ENCODE data around the gene ABCB8. TPM values are rescaled to one million over a fixed set of nuclear protein-coding genes. Genes with fewer than 3 reads are reported as not detected.

Gene ABCB8
- total and polyA plus RNA-seq, 9 of the 15 experiments (the other 6 are each of a cell fraction or from before 2014, with no cell fraction given) = 7.6 to 106 (median 36.3) TPM

DNA sequence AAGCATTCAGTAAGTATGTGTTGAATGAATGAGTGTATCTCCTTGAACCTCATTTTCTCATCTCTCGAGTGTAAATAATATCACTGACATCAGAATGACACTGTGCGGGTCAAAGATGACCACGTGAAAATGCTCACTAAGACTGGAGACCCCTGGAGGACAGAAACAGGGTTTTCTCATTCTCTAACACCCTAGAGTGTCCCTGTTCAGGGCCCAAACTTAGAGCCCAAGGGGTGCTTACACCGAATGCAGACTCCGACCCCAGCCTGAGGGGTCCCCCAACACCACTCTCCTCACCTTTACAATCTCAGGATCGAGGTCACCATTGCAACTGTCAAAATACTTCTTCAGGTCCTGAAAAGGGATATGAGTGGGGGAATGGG, 28.0 kb downstream of the ABCB8 start (continued):
- TF ChIP-seq HSF4 (CRISPR knock-in tag; IDR thresholded peaks at IDR 0.05; ENCODE audit: borderline replicate concordance) (0 out of 2 replicates have a peak, but pooled peaks have one; percentile 7), TAF7 (tag; IDR thresholded peaks at IDR 0.05) (no peak), TARDBP (IDR thresholded peaks at IDR 0.05) (no peak), SAFB2 (IDR thresholded peaks at IDR 0.05; ENCODE audit: borderline replicate concordance, low read depth, low read length, severe bottlenecking) (no peak), KAT2B (IDR thresholded peaks at IDR 0.05; ENCODE audit: low read depth, low read length) (no peak), TEAD2 (tag; IDR thresholded peaks at IDR 0.05) (no peak), YY1 (IDR thresholded peaks at IDR 0.05; ENCODE audit: borderline replicate concordance in 1 of 3, control insufficient read depth in 1 of 3, extremely low read depth in 1 of 3, insufficient read depth in 3 of 3, insufficient read length in 1 of 3, insufficient replicate concordance in 2 of 3, low read depth in 1 of 3, low read length in 2 of 3) (no peak), SAFB (IDR thresholded peaks at IDR 0.05; ENCODE audit: borderline replicate concordance, low read depth, low read length) (no peak), ZNF695 (CRISPR knock-in tag; IDR thresholded peaks at IDR 0.05) (no peak), SIRT6 (IDR thresholded peaks at IDR 0.05; ENCODE audit: low read depth, low read length) (no peak), ZNF41 (CRISPR knock-in tag; conservative IDR thresholded peaks at IDR 0.05) (no peak), BACH1 (tag; IDR thresholded peaks at IDR 0.05) (no peak), HNRNPLL (IDR thresholded peaks at IDR 0.05; ENCODE audit: low read depth, low read length, poor library complexity, severe bottlenecking) (no peak), ZNF717 (CRISPR knock-in tag; IDR thresholded peaks at IDR 0.05) (no peak), POLR2B (IDR thresholded peaks at IDR 0.05; ENCODE audit: low read depth, partially characterized antibody) (no peak), PTTG1 (tag; IDR thresholded peaks at IDR 0.05; ENCODE audit: low read depth) (no peak)
- TF ChIP-seq, protein P1, sequence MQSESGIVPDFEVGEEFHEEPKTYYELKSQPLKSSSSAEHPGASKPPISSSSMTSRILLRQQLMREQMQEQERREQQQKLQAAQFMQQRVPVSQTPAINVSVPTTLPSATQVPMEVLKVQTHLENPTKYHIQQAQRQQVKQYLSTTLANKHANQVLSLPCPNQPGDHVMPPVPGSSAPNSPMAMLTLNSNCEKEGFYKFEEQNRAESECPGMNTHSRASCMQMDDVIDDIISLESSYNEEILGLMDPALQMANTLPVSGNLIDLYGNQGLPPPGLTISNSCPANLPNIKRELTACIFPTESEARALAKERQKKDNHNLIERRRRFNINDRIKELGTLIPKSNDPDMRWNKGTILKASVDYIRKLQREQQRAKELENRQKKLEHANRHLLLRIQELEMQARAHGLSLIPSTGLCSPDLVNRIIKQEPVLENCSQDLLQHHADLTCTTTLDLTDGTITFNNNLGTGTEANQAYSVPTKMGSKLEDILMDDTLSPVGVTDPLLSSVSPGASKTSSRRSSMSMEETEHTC (IDR thresholded peaks at IDR 0.05) = peak; percentile 58; the same call in 1 of the 2 replicates
- TF ChIP-seq, protein P2, sequence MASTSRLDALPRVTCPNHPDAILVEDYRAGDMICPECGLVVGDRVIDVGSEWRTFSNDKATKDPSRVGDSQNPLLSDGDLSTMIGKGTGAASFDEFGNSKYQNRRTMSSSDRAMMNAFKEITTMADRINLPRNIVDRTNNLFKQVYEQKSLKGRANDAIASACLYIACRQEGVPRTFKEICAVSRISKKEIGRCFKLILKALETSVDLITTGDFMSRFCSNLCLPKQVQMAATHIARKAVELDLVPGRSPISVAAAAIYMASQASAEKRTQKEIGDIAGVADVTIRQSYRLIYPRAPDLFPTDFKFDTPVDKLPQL (IDR thresholded peaks at IDR 0.05; ENCODE audit: extremely low read depth, insufficient read length) = no peak
- TF ChIP-seq, protein P3, sequence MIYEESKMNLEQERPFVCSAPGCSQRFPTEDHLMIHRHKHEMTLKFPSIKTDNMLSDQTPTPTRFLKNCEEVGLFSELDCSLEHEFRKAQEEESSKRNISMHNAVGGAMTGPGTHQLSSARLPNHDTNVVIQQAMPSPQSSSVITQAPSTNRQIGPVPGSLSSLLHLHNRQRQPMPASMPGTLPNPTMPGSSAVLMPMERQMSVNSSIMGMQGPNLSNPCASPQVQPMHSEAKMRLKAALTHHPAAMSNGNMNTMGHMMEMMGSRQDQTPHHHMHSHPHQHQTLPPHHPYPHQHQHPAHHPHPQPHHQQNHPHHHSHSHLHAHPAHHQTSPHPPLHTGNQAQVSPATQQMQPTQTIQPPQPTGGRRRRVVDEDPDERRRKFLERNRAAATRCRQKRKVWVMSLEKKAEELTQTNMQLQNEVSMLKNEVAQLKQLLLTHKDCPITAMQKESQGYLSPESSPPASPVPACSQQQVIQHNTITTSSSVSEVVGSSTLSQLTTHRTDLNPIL (CRISPR knock-in tag; IDR thresholded peaks at IDR 0.05) = no peak
- TF ChIP-seq, protein P4, sequence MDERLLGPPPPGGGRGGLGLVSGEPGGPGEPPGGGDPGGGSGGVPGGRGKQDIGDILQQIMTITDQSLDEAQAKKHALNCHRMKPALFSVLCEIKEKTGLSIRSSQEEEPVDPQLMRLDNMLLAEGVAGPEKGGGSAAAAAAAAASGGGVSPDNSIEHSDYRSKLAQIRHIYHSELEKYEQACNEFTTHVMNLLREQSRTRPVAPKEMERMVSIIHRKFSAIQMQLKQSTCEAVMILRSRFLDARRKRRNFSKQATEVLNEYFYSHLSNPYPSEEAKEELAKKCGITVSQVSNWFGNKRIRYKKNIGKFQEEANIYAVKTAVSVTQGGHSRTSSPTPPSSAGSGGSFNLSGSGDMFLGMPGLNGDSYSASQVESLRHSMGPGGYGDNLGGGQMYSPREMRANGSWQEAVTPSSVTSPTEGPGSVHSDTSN (CRISPR knock-in tag; IDR thresholded peaks at IDR 0.05; ENCODE audit: low read depth) = no peak
- TF ChIP-seq, protein P4 (tag; conservative IDR thresholded peaks at IDR 0.05; ENCODE audit: low read depth) = 0 out of 2 replicates have a peak, but pooled peaks have one; percentile 42

Measured in K562 (cell line).